Vagina (tissue), 2 donors: ENCODE data around the gene GALNTL6.

ENCODE experiments used
- CTCF ChIP-seq, 3 experiments: fragments of 450-650 bp in 2 of 3; fragments of 200-600 bp in 1 of 3; sonication (generic) in 1 of 3; IDR thresholded peaks; one replicate each; pipeline ENCODE4 v1.5.1; 2017 to 2019; ENCODE audit warnings: antibody characterized with exemption in 3 of 3, mild to moderate bottlenecking in 2 of 3, moderate library complexity in 2 of 3
- POLR2A ChIP-seq, 2 donors: fragments of 450-650 bp; IDR thresholded peaks; one replicate each; pipeline ENCODE4 v1.6.1; 2017; ENCODE audit warnings: antibody characterized with exemption in 2 of 2, mild to moderate bottlenecking in 2 of 2, moderate library complexity in 2 of 2

DNA sequence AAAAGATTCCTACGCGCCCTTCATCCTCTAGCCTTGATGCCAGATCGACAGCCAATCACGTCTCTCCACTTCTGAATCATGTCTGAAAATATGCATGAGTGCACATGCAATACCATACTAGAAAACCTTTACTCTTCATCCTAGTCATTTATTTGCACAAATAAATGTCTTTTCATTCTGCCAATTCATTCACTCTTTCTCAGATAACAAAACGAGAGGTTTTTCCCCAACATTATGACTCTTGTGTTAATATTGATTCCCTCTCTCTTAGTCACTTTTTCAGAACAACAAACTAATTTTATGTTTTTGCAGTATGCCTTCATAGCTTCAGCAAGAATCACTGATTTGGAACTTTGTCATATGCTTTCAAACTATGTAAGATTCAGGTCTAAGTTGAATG is 806.0 kb downstream of the GALNTL6 start:
- no peak for TF ChIP-seq CTCF (IDR thresholded peaks at IDR 0.05)
- no peak for TF ChIP-seq POLR2A (IDR thresholded peaks at IDR 0.05)
